GM12878 (cell line): ENCODE data around the gene ITGAV. TPM values are rescaled to one million over a fixed set of nuclear protein-coding genes. Genes with fewer than 3 reads are reported as not detected.

ENCODE experiments used
- ATAC-seq: fragments of 200-7000 bp; cut with Tn5 transposase; 3 replicates; pipeline ENCODE4 v1.9.1; 2020; ENCODE audit warnings: mild to moderate bottlenecking, moderate library complexity
- BruUV-seq: library from RNA; stranded (reverse); fragments of 400-500 nt; replicated peaks from 2 replicates; lab custom pipeline; 2021; lab: Mats Ljungman, UMichigan
- CTCF ChIA-PET: fragments of 300-600 bp; sonication (Branson Sonifier 250); formaldehyde crosslinking; extraction: SDS; loops from one replicate; lab custom pipeline; 2021; ENCODE audit warnings: inconsistent platforms; lab: Yijun Ruan, JAX
- POLR2A ChIA-PET: fragments of 350-600 bp; formaldehyde crosslinking; extraction: SDS; loops from one replicate; lab custom pipeline; 2021; ENCODE audit warnings: inconsistent platforms; lab: Charles Lee
- RAD21 ChIA-PET: fragments of 300-600 bp; sonication (Branson Sonifier 250); formaldehyde crosslinking; loops from one replicate; lab custom pipeline; 2023; ENCODE audit warnings: antibody characterized with exemption; ENCODE audit not compliant: unreplicated experiment; lab: Charles Lee
- SMC1A ChIA-PET: fragments of 300-600 bp; sonication (Branson Sonifier 250); formaldehyde crosslinking; loops from one replicate; lab custom pipeline; 2023; ENCODE audit not compliant: unreplicated experiment, uncharacterized antibody; lab: Charles Lee
- DNase-seq: peaks from one replicate; pipeline ENCODE4 v3.0.0-alpha.2; 2011; ENCODE audit warnings: low read depth, low spot score
- FAIRE-seq: peaks from 3 replicates; lab custom pipeline; 2011; peaks lifted over from hg19 to GRCh38; lab: Jason Lieb, UNC
- H2AFZ ChIP-seq: 2 replicates; pipeline ENCODE4 v1.6.0; 2011; ENCODE audit warnings: low read depth, low read length, control low read depth; ENCODE audit not compliant: control insufficient read depth
- H3K27ac ChIP-seq: 2 replicates; pipeline ENCODE4 v1.5.1; 2011; ENCODE audit warnings: control low read depth; ENCODE audit not compliant: control insufficient read depth, insufficient read depth
- H3K27me3 ChIP-seq, 2 experiments: replicated peaks in 1 of 2; 2 replicates each; pipeline versions ENCODE4 v1.6.0 to v1.6.1; 2011; ENCODE audit warnings: low read length in 1 of 2; ENCODE audit not compliant: control insufficient read depth in 2 of 2, insufficient read depth in 2 of 2
- H3K36me3 ChIP-seq, 2 experiments: 2 replicates each; pipeline ENCODE4 v1.5.1; 2011; ENCODE audit warnings: low read length in 1 of 2; ENCODE audit not compliant: control insufficient read depth in 2 of 2, insufficient read depth in 2 of 2
- H3K4me1 ChIP-seq: 2 replicates; pipeline ENCODE4 v1.6.1; 2011; ENCODE audit warnings: mild to moderate bottlenecking, low read length, moderate library complexity, mixed read lengths; ENCODE audit not compliant: control insufficient read depth, insufficient read depth
- H3K4me2 ChIP-seq: 2 replicates; pipeline ENCODE4 v1.6.0; 2011; ENCODE audit warnings: control low read depth; ENCODE audit not compliant: control insufficient read depth, insufficient read depth
- H3K4me3 ChIP-seq: fragments of 200-600 bp; sonication (generic); 2 replicates; pipeline ENCODE4 v1.5.1; 2016
- H3K79me2 ChIP-seq: 2 replicates; pipeline ENCODE4 v1.6.0; 2011; ENCODE audit warnings: low read length; ENCODE audit not compliant: control insufficient read depth, insufficient read depth
- H3K9ac ChIP-seq: 2 replicates; pipeline ENCODE4 v1.8.0; 2011; ENCODE audit warnings: low read length, control low read depth, mixed read lengths; ENCODE audit not compliant: control insufficient read depth, insufficient read depth
- H3K9me3 ChIP-seq: replicated peaks from 3 replicates; pipeline ENCODE4 v1.5.1; 2011; ENCODE audit warnings: mild to moderate bottlenecking, low read length; ENCODE audit not compliant: control insufficient read depth, insufficient read depth
- H4K20me1 ChIP-seq: 2 replicates; pipeline ENCODE4 v1.6.0; 2011; ENCODE audit not compliant: control insufficient read depth, insufficient read depth
- BMI1 ChIP-seq: fragments of 450-650 bp; IDR thresholded peaks from 2 replicates; pipeline ENCODE4 v1.6.1; 2016; ENCODE audit warnings: mild to moderate bottlenecking, moderate library complexity, borderline replicate concordance
- EED ChIP-seq: sonication (generic); IDR thresholded peaks from 2 replicates; pipeline ENCODE4 v1.6.1; 2016; ENCODE audit warnings: antibody characterized with exemption, low read depth
- GABPA ChIP-seq: IDR thresholded peaks from 2 replicates; pipeline ENCODE4 v1.6.1; 2014; ENCODE audit warnings: antibody characterized with exemption, low read depth, mild to moderate bottlenecking, inconsistent platforms
- JUND ChIP-seq: IDR thresholded peaks from 2 replicates; pipeline ENCODE4 v1.6.1; 2012; ENCODE audit warnings: low read depth, mild to moderate bottlenecking, low read length, improper control_type of control experiment, moderate library complexity
- MXI1 ChIP-seq: fragments of 150-350 bp; IDR thresholded peaks from 2 replicates; pipeline ENCODE4 v1.6.1; 2011; ENCODE audit warnings: low read depth, mild to moderate bottlenecking, inconsistent platforms, low read length, improper control_type of control experiment
- NBN ChIP-seq: fragments of 450-650 bp; IDR thresholded peaks from 2 replicates; pipeline ENCODE4 v1.6.1; 2016
- NFXL1 ChIP-seq: fragments of 450-650 bp; IDR thresholded peaks from 2 replicates; pipeline ENCODE4 v1.6.1; 2017; ENCODE audit warnings: antibody characterized with exemption, mild to moderate bottlenecking, borderline replicate concordance
- PAX5 ChIP-seq: IDR thresholded peaks from 2 replicates; pipeline ENCODE4 v1.6.1; 2011; ENCODE audit warnings: low read depth, low read length, borderline replicate concordance
- POLR2AphosphoS2 ChIP-seq: IDR thresholded peaks from 2 replicates; pipeline ENCODE4 v1.6.1; 2011; ENCODE audit warnings: low read depth, mild to moderate bottlenecking, low read length, improper control_type of control experiment, moderate library complexity
- RAD51 ChIP-seq: fragments of 450-650 bp; IDR thresholded peaks from 2 replicates; pipeline ENCODE4 v1.6.1; 2016; ENCODE audit warnings: moderate library complexity, mild to moderate bottlenecking, inconsistent platforms
- SIX5 ChIP-seq: IDR thresholded peaks from 2 replicates; pipeline ENCODE4 v1.6.1; 2011; ENCODE audit warnings: mild to moderate bottlenecking, low read depth, low read length, moderate library complexity; ENCODE audit not compliant: severe bottlenecking
- SMAD5 ChIP-seq: IDR thresholded peaks from 2 replicates; pipeline ENCODE4 v1.6.1; 2016; ENCODE audit warnings: antibody characterized with exemption, low read depth
- SREBF1 ChIP-seq: IDR thresholded peaks from 2 replicates; pipeline ENCODE4 v1.6.1; 2012; ENCODE audit warnings: mild to moderate bottlenecking, low read length
- STAT3 ChIP-seq: IDR thresholded peaks from 2 replicates; pipeline ENCODE4 v1.6.1; 2011; ENCODE audit warnings: low read depth, low read length, improper control_type of control experiment
- WRNIP1 ChIP-seq: IDR thresholded peaks from 2 replicates; pipeline ENCODE4 v1.6.1; 2011; ENCODE audit warnings: low read depth, low read length, improper control_type of control experiment, borderline replicate concordance
- WGBS: methylation state at CpG from one replicate; pipeline ENCODE4 v1.1.6; 2016; ENCODE audit warnings: low lambda C conversion rate; ENCODE audit not compliant: insufficient replicate concordance, insufficient coverage; ENCODE audit errors: missing lambda C conversion rate; 5-methylcytosine and 5-hydroxymethylcytosine counted together
- in situ Hi-C: fragments of 300-500 bp; cut with MboI; formaldehyde crosslinking; loops from 9 replicates; pipeline ENCODE4 v1.14.3; 2018; ENCODE audit warnings: mixed read lengths
- intact Hi-C: fragments of 100-400 bp; cut with micrococcal nuclease; formaldehyde crosslinking; loops from one replicate; pipeline ENCODE4 v1.14.2; 2022; ENCODE audit not compliant: unreplicated experiment
- polyA plus RNA-seq, 11 experiments: library from polyadenylated mRNA; depleted of rRNA in 4 of 11; unstranded in 6 of 11; stranded (reverse) in 5 of 11; fragments of >200 nt; fragmentation: Nextera tagmentation in 4 of 11; fragmentation: Illumina TruSeq in 1 of 11; extraction: Ambion mirVana in 4 of 11; extraction: Trizol in 1 of 11; gene quantifications; 1 replicate in 1 of 11; 2 replicates in 10 of 11; pipeline versions ENCODE4 v1.2.1 to v1.2.3, GENCODE V29; 2011 to 2016; ENCODE audit warnings: inconsistent platforms in 2 of 11, missing spikeins in 2 of 11, low read depth in 1 of 11
- total RNA-seq, 4 experiments: library from RNA; depleted of rRNA in 3 of 4; stranded (reverse); fragments of >200 nt in 3 of 4; fragmentation: Illumina TruSeq in 1 of 4; extraction: Trizol in 1 of 4; gene quantifications; 2 replicates each; pipeline versions ENCODE4 v1.2.1 to v1.2.3, GENCODE V29; 2013 to 2021
- TF ChIP-seq, protein P1 (sequence below): fragments of 450-650 bp; IDR thresholded peaks from 2 replicates; pipeline ENCODE4 v1.6.1; 2016; ENCODE audit warnings: mild to moderate bottlenecking
- TF ChIP-seq, protein P2 (sequence below): IDR thresholded peaks from 2 replicates; pipeline ENCODE4 v1.6.1; 2012; ENCODE audit warnings: mild to moderate bottlenecking, low read depth, low read length
- TF ChIP-seq, protein P3 (sequence below): fragments of 450-650 bp; IDR thresholded peaks from 2 replicates; pipeline ENCODE4 v1.6.1; 2017; ENCODE audit warnings: mild to moderate bottlenecking, moderate library complexity

The ITGAV gene
- total and polyA plus RNA-seq, 10 of the 15 experiments (the other 5 are each of a cell fraction or from before 2014, with no cell fraction given), result 2.1 to 10.8 (median 6.1) TPM

DNA sequence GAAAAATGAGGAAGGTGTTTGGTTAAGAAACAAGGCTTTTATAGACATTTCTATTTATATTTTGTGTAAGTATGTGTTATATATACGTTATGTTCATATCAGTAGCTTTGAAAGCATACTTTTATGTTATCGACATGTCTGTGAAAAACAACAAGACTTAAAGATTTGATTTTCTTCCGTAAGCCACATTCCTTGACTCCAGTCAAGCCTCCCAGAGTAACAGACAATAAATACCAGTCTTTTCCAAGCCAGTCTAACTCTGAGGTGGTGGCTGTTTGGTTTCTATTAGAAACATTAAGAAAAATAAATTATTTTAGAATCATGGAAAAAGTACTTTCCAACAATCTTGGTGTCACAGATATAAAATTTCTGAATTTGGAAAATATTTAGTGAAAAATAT lies 16.3 kb upstream of the ITGAV start:
- CTCF ChIA-PET, result no interaction called here
- H3K27ac ChIP-seq, result no peak overlapping the region
- no peaks in the 10 kb centered on the region for H3K4me1 ChIP-seq
- BruUV-seq, result no TSS peak
- H3K36me3 ChIP-seq, result no peaks in the 10 kb centered on the region
- in situ Hi-C loops, result no loop called here
- H3K9me3 ChIP-seq, result no peaks in the 10 kb centered on the region
- ATAC-seq (no peak), DNase-seq (no peak), FAIRE-seq (no peak)
- intact Hi-C loops, result no loop called here
- H2AFZ ChIP-seq, result no peak overlapping the region
- H3K79me2 ChIP-seq, result no peaks in the 10 kb centered on the region
- no peak overlapping the region for H3K4me3 ChIP-seq
- H3K9ac ChIP-seq, result no peak overlapping the region
- WGBS, result 67% methylated on average over 3 of the region's 3 CpGs
- no peak overlapping the region for H3K4me2 ChIP-seq
- POLR2A ChIA-PET, result no interaction called here
- SMC1A ChIA-PET, result interaction anchor here (1.8 kb wide), 1 partner anchor 68 kb away, joined by 5 read pairs; no protein-coding TSS in a partner anchor
- RAD21 ChIA-PET, result interaction anchor here (1.3 kb wide), 1 partner anchor 70 kb away, joined by 3 read pairs; no protein-coding TSS in a partner anchor
- H4K20me1 ChIP-seq, result no peaks in the 10 kb centered on the region
- H3K27me3 ChIP-seq, result no peaks in the 10 kb centered on the region
- TF ChIP-seq RAD51 (no peak), BMI1 (no peak), WRNIP1 (no peak), NFXL1 (no peak), GABPA (no peak), JUND (no peak), PAX5 (no peak), NBN (no peak), SMAD5 (no peak), POLR2AphosphoS2 (no peak), MXI1 (no peak), STAT3 (no peak), SREBF1 (no peak), SIX5 (no peak), EED (no peak)
- TF ChIP-seq, protein P1, sequence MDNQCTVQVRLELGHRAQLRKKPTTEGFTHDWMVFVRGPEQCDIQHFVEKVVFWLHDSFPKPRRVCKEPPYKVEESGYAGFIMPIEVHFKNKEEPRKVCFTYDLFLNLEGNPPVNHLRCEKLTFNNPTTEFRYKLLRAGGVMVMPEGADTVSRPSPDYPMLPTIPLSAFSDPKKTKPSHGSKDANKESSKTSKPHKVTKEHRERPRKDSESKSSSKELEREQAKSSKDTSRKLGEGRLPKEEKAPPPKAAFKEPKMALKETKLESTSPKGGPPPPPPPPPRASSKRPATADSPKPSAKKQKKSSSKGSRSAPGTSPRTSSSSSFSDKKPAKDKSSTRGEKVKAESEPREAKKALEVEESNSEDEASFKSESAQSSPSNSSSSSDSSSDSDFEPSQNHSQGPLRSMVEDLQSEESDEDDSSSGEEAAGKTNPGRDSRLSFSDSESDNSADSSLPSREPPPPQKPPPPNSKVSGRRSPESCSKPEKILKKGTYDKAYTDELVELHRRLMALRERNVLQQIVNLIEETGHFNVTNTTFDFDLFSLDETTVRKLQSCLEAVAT, result no peak
- TF ChIP-seq, protein P2, sequence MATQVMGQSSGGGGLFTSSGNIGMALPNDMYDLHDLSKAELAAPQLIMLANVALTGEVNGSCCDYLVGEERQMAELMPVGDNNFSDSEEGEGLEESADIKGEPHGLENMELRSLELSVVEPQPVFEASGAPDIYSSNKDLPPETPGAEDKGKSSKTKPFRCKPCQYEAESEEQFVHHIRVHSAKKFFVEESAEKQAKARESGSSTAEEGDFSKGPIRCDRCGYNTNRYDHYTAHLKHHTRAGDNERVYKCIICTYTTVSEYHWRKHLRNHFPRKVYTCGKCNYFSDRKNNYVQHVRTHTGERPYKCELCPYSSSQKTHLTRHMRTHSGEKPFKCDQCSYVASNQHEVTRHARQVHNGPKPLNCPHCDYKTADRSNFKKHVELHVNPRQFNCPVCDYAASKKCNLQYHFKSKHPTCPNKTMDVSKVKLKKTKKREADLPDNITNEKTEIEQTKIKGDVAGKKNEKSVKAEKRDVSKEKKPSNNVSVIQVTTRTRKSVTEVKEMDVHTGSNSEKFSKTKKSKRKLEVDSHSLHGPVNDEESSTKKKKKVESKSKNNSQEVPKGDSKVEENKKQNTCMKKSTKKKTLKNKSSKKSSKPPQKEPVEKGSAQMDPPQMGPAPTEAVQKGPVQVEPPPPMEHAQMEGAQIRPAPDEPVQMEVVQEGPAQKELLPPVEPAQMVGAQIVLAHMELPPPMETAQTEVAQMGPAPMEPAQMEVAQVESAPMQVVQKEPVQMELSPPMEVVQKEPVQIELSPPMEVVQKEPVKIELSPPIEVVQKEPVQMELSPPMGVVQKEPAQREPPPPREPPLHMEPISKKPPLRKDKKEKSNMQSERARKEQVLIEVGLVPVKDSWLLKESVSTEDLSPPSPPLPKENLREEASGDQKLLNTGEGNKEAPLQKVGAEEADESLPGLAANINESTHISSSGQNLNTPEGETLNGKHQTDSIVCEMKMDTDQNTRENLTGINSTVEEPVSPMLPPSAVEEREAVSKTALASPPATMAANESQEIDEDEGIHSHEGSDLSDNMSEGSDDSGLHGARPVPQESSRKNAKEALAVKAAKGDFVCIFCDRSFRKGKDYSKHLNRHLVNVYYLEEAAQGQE, result no peak
- TF ChIP-seq, protein P3, sequence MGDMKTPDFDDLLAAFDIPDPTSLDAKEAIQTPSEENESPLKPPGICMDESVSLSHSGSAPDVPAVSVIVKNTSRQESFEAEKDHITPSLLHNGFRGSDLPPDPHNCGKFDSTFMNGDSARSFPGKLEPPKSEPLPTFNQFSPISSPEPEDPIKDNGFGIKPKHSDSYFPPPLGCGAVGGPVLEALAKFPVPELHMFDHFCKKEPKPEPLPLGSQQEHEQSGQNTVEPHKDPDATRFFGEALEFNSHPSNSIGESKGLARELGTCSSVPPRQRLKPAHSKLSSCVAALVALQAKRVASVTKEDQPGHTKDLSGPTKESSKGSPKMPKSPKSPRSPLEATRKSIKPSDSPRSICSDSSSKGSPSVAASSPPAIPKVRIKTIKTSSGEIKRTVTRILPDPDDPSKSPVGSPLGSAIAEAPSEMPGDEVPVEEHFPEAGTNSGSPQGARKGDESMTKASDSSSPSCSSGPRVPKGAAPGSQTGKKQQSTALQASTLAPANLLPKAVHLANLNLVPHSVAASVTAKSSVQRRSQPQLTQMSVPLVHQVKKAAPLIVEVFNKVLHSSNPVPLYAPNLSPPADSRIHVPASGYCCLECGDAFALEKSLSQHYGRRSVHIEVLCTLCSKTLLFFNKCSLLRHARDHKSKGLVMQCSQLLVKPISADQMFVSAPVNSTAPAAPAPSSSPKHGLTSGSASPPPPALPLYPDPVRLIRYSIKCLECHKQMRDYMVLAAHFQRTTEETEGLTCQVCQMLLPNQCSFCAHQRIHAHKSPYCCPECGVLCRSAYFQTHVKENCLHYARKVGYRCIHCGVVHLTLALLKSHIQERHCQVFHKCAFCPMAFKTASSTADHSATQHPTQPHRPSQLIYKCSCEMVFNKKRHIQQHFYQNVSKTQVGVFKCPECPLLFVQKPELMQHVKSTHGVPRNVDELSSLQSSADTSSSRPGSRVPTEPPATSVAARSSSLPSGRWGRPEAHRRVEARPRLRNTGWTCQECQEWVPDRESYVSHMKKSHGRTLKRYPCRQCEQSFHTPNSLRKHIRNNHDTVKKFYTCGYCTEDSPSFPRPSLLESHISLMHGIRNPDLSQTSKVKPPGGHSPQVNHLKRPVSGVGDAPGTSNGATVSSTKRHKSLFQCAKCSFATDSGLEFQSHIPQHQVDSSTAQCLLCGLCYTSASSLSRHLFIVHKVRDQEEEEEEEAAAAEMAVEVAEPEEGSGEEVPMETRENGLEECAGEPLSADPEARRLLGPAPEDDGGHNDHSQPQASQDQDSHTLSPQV, result no peak
